ENCODE data around the gene PATE4. TPM values are rescaled to one million over a fixed set of nuclear protein-coding genes. Genes with fewer than 3 reads are reported as not detected.

The PATE4 gene
- total RNA-seq, 1 donor from 2014 or later: not detected

DNA sequence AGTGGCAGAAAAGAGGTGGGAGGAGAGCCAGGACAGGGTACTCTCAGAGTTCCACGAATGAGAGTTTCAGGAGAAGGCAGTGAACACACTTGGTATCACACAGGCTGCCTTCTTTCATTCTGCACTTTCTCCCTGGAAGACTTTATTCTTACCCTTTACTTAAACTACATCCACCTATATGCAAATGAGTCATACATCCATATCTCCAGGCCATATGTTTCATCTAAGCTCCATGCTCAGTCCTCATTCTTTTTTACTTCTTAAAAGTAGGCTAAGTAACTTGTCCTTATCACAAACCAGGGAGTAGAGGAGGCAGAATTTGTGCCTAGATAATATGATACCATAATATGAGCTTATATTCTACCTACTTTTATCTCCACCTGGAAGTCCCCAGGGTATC is 48.2 kb downstream of the PATE4 start:
- no peaks in the 10 kb centered on the region for H3K9me3 Mint-ChIP-seq
- H3K27me3 Mint-ChIP-seq (ENCODE audit: low read depth): peaks cover 37% of the 10 kb centered on the region
- H3K36me3 Mint-ChIP-seq: no peaks in the 10 kb centered on the region
- no peak overlapping the region for H3K4me3 Mint-ChIP-seq
- TF ChIP-seq, protein P1, sequence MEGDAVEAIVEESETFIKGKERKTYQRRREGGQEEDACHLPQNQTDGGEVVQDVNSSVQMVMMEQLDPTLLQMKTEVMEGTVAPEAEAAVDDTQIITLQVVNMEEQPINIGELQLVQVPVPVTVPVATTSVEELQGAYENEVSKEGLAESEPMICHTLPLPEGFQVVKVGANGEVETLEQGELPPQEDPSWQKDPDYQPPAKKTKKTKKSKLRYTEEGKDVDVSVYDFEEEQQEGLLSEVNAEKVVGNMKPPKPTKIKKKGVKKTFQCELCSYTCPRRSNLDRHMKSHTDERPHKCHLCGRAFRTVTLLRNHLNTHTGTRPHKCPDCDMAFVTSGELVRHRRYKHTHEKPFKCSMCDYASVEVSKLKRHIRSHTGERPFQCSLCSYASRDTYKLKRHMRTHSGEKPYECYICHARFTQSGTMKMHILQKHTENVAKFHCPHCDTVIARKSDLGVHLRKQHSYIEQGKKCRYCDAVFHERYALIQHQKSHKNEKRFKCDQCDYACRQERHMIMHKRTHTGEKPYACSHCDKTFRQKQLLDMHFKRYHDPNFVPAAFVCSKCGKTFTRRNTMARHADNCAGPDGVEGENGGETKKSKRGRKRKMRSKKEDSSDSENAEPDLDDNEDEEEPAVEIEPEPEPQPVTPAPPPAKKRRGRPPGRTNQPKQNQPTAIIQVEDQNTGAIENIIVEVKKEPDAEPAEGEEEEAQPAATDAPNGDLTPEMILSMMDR (IDR thresholded peaks at IDR 0.05; ENCODE audit: unreplicated experiment): no peak
- H3K4me1 Mint-ChIP-seq: no peaks in the 10 kb centered on the region
- no peak overlapping the region for H3K27ac Mint-ChIP-seq
- no peak for DNase-seq (ENCODE audit: low spot score in 2 of 2, unreplicated experiment in 2 of 2)

- TF ChIP-seq, protein P1 (IDR thresholded peaks at IDR 0.05; ENCODE audit: unreplicated experiment): no peak
- no peak for DNase-seq (ENCODE audit: low spot score in 2 of 2, unreplicated experiment in 2 of 2)
- peaks cover 35% of the 10 kb centered on the region for H3K27me3 Mint-ChIP-seq (ENCODE audit: low read depth)
- no peak overlapping the region for H3K4me3 Mint-ChIP-seq
- H3K9me3 Mint-ChIP-seq: no peaks in the 10 kb centered on the region
- H3K36me3 Mint-ChIP-seq: no peaks in the 10 kb centered on the region
- peaks cover 5% of the 10 kb centered on the region for H3K4me1 Mint-ChIP-seq
- H3K27ac Mint-ChIP-seq: no peak overlapping the region
Measured at GRCh38 chr11:125883375-125883774, 50.3 kb downstream of the PATE4 start.

GRCh38 chr11:125886997-125887372 is 53.9 kb downstream of the PATE4 start:
- Mint-ChIP-seq H3K27me3 (ENCODE audit: low read depth) (peaks cover 3% of the 10 kb centered on the region), H3K9me3 (no peaks in the 10 kb centered on the region), H3K36me3 (no peaks in the 10 kb centered on the region), H3K4me3 (peak overlapping the region; percentile 79), H3K27ac (peak overlapping the region; percentile 67), H3K4me1 (peaks cover 9% of the 10 kb centered on the region)
- no peak for DNase-seq (ENCODE audit: low spot score in 2 of 2, unreplicated experiment in 2 of 2)
- TF ChIP-seq, protein P1 (IDR thresholded peaks at IDR 0.05; ENCODE audit: unreplicated experiment): no peak

DNA sequence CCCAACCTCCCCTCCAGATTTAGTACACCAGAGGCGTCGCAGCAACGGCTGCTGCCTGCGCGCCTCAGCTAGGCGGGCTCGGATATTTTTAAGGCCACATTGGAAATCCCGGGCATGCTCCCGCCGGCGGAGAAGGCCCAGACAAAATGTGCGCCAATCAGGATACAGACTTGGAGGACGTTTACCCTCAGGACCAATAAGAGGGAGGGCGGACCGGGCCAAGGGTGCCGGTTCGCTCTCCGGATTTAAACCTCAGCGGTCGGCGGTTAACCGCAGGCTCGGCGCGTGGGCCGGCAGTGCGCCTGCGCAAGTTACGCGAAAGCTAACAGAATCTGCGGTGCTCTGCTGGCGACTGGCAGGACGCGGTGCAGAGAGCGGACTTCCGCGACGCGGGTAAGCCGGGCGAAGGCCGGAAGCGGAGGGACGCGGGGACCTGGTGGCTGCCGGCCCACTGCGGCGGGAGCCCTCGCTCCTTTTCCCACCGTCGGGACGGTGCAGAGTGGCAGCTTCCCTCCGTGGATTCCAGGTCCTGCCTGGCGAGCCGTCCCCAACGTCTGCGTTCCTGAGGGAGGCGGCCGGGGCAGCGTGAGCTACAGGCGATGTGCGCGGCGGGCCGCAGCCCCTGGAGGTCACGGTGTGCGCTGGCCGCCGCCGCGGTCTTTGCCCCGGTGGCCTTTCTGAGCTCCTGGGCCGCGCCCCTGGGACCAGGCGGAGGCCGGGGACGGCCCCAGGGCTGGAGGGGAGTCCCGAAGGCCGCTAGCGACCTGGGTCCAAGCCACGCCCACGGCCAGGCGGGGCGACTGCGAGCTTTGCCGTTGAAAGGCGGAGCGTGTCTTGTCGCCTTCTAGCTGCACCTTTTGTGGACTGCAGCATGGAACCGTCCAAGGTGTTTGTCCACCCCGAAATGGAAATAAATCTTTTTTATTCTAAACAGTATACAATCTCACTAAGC is 54.5 kb downstream of the PATE4 start, which contains the start of gene HYLS1:
Gene HYLS1, plus strand, starts transcription at position 296 of the 952 bp plus-strand sequence. CDS start 11,701 bp downstream, outside the sequence.
- peaks cover 9% of the 10 kb centered on the region for H3K4me1 Mint-ChIP-seq
- TF ChIP-seq, protein P1 (IDR thresholded peaks at IDR 0.05; ENCODE audit: unreplicated experiment): no peak
- H3K27me3 Mint-ChIP-seq (ENCODE audit: low read depth): no peaks in the 10 kb centered on the region
- DNase-seq (ENCODE audit: low spot score in 2 of 2, unreplicated experiment in 2 of 2): peak; percentile 66 to 86
- peak within 1 kb of the TSS; percentile 67 for H3K27ac Mint-ChIP-seq
- peak within 1 kb of the TSS; percentile 79 for H3K4me3 Mint-ChIP-seq
- no peaks in the 10 kb centered on the region for H3K9me3 Mint-ChIP-seq
- no peaks in the 10 kb centered on the region for H3K36me3 Mint-ChIP-seq

Other genes with a start within 250 kb of the PATE4 start
- gene STT3A, start 240.5 kb upstream of the PATE4 start, total RNA-seq: 146 to 167 TPM (median 162 TPM) in 3 replicates
- gene CHEK1, start 208.2 kb upstream of the PATE4 start, total RNA-seq: 23.3 to 25.9 TPM (median 24.7 TPM) in 3 replicates
- 0.25 TPM in 1 of 3 replicates, not detected in the others for gene ACRV1, start 152.5 kb upstream of the PATE4 start, total RNA-seq
- not detected in 3 replicates for gene PATE1, start 87.0 kb upstream of the PATE4 start, total RNA-seq
- gene PATE2, start 54.5 kb upstream of the PATE4 start, total RNA-seq: 0.20 TPM in 2 of 3 replicates, not detected in the other
- gene PATE3, start 45.2 kb upstream of the PATE4 start, total RNA-seq: not detected in 3 replicates
- gene HYLS1, start 54.4 kb downstream of the PATE4 start, total RNA-seq: 5.2 to 5.8 TPM (median 5.4 TPM) in 3 replicates
- 9.1 to 9.9 TPM (median 9.7 TPM) in 3 replicates for gene PUS3, start 69.9 kb downstream of the PATE4 start, total RNA-seq
- 0.98 to 1.7 TPM (median 1.1 TPM) in 3 replicates for gene DDX25, start 71.2 kb downstream of the PATE4 start, total RNA-seq
- not detected in 3 replicates for gene VSIG10L2, start 112.7 kb downstream of the PATE4 start, total RNA-seq
- gene CDON, start 229.6 kb downstream of the PATE4 start, total RNA-seq: 159 to 180 TPM (median 165 TPM) in 3 replicates